Duodenal mucosa (tissue), 2 donors: ENCODE data around the gene DCXR.

Source experiments
- H3K27ac ChIP-seq: one replicate; pipeline ENCODE4 v1.7.0; 2013; ENCODE audit warnings: low read depth, low read length
- H3K27me3 ChIP-seq, 2 donors: one replicate each; pipeline ENCODE4 v1.7.0; 2013; ENCODE audit warnings: low read length in 2 of 2, control low read depth in 1 of 2; ENCODE audit not compliant: insufficient read depth in 2 of 2, control insufficient read depth in 1 of 2
- H3K36me3 ChIP-seq, 2 donors: one replicate each; pipeline ENCODE4 v1.7.0; 2013; ENCODE audit warnings: low read length in 2 of 2, control low read depth in 1 of 2; ENCODE audit not compliant: insufficient read depth in 2 of 2, control insufficient read depth in 1 of 2
- H3K4me1 ChIP-seq, 2 donors: one replicate each; pipeline ENCODE4 v1.7.0; 2013; ENCODE audit warnings: low read length in 2 of 2, control low read depth in 1 of 2; ENCODE audit not compliant: insufficient read depth in 2 of 2, control insufficient read depth in 1 of 2
- H3K4me3 ChIP-seq, 2 donors: one replicate each; pipeline ENCODE4 v1.7.0; 2013; ENCODE audit warnings: low read length in 2 of 2, low read depth in 1 of 2
- H3K9ac ChIP-seq, 2 donors: one replicate each; pipeline ENCODE4 v1.7.0; 2013; ENCODE audit warnings: low read length in 2 of 2, low read depth in 1 of 2
- H3K9me3 ChIP-seq, 2 donors: one replicate each; pipeline ENCODE4 v1.7.0; 2013; ENCODE audit warnings: low read length in 2 of 2, control low read depth in 1 of 2; ENCODE audit not compliant: control insufficient read depth in 1 of 2

The DCXR gene

GRCh38 chr17:82037092-82037888 is at the start of gene DCXR:
Gene DCXR (minus strand): TSS chr17:82037697. CDS start chr17:82037682, 15 bp downstream.
- Histone ChIP-seq H3K27ac (peak within 1 kb of the TSS; percentile 97), H3K27me3 (no peaks in the 10 kb centered on the region), H3K36me3 (peaks cover 0 to 7% of the 10 kb centered on the region in 2 donors), H3K4me3 (peak within 1 kb of the TSS; percentile 72 to 79), H3K4me1 (peaks cover 7 to 17% of the 10 kb centered on the region in 2 donors), H3K9ac (peak within 1 kb of the TSS; percentile 79 to 84), H3K9me3 (no peaks in the 10 kb centered on the region)

- Histone ChIP-seq H3K36me3 (peaks cover 35 to 95% of the 10 kb centered on the region in 2 donors), H3K4me3 (no peak overlapping the region), H3K27me3 (no peaks in the 10 kb centered on the region), H3K9ac (no peak overlapping the region), H3K4me1 (no peaks in the 10 kb centered on the region), H3K9me3 (no peaks in the 10 kb centered on the region), H3K27ac (no peak overlapping the region)
Measured at GRCh38 chr17:82085931-82086764, 48.7 kb upstream of the DCXR start.

GRCh38 chr17:82085031-82085861 is 47.7 kb upstream of the DCXR start:
- Histone ChIP-seq H3K27me3 (no peaks in the 10 kb centered on the region), H3K9me3 (no peaks in the 10 kb centered on the region), H3K4me1 (no peaks in the 10 kb centered on the region), H3K4me3 (no peak overlapping the region), H3K27ac (no peak overlapping the region), H3K9ac (no peak overlapping the region), H3K36me3 (peaks cover 43 to 96% of the 10 kb centered on the region in 2 donors)

- no peaks in the 10 kb centered on the region for H3K27me3 ChIP-seq
- H3K9ac ChIP-seq = no peak overlapping the region
- no peak overlapping the region for H3K4me3 ChIP-seq
- peaks cover 38 to 96% of the 10 kb centered on the region in 2 donors for H3K36me3 ChIP-seq
- H3K27ac ChIP-seq = no peak overlapping the region
- no peaks in the 10 kb centered on the region for H3K4me1 ChIP-seq
- no peaks in the 10 kb centered on the region for H3K9me3 ChIP-seq
Measured at GRCh38 chr17:82084373-82085030, 47.0 kb upstream of the DCXR start.

- no peak overlapping the region for H3K27ac ChIP-seq
- no peak overlapping the region for H3K4me3 ChIP-seq
- H3K9ac ChIP-seq = no peak overlapping the region
- H3K27me3 ChIP-seq = no peaks in the 10 kb centered on the region
- H3K9me3 ChIP-seq = no peaks in the 10 kb centered on the region
- H3K4me1 ChIP-seq = no peaks in the 10 kb centered on the region
- peaks cover 34 to 94% of the 10 kb centered on the region in 2 donors for H3K36me3 ChIP-seq
Measured at GRCh38 chr17:82083533-82084359, 46.2 kb upstream of the DCXR start.

GRCh38 chr17:82083009-82083408 is 45.5 kb upstream of the DCXR start:
- Histone ChIP-seq H3K9ac (no peak overlapping the region), H3K4me3 (no peak overlapping the region), H3K27me3 (no peaks in the 10 kb centered on the region), H3K4me1 (no peaks in the 10 kb centered on the region), H3K36me3 (peaks cover 27 to 93% of the 10 kb centered on the region in 2 donors), H3K27ac (no peak overlapping the region), H3K9me3 (no peaks in the 10 kb centered on the region)

- peaks cover 23 to 91% of the 10 kb centered on the region in 2 donors for H3K36me3 ChIP-seq
Measured at GRCh38 chr17:82082456-82082855, 45.0 kb upstream of the DCXR start.

GRCh38 chr17:82081966-82082365 is 44.5 kb upstream of the DCXR start:
- Histone ChIP-seq H3K4me3 (no peak overlapping the region), H3K4me1 (no peaks in the 10 kb centered on the region), H3K9me3 (no peaks in the 10 kb centered on the region), H3K27me3 (no peaks in the 10 kb centered on the region), H3K36me3 (peaks cover 23 to 87% of the 10 kb centered on the region in 2 donors), H3K9ac (no peak overlapping the region), H3K27ac (no peak overlapping the region)

More at GRCh38 chr17:82082456-82082855, 45.0 kb upstream of the DCXR start:
- no peak overlapping the region for H3K9ac ChIP-seq
- no peak overlapping the region for H3K4me3 ChIP-seq
- H3K27ac ChIP-seq = no peak overlapping the region
- H3K9me3 ChIP-seq = no peaks in the 10 kb centered on the region
- H3K27me3 ChIP-seq = no peaks in the 10 kb centered on the region
- no peaks in the 10 kb centered on the region for H3K4me1 ChIP-seq

GRCh38 chr17:82081546-82081945 is 44.0 kb upstream of the DCXR start:
- Histone ChIP-seq H3K27ac (no peak overlapping the region), H3K27me3 (no peaks in the 10 kb centered on the region), H3K4me3 (no peak overlapping the region), H3K36me3 (peaks cover 23 to 83% of the 10 kb centered on the region in 2 donors), H3K9me3 (no peaks in the 10 kb centered on the region), H3K9ac (no peak overlapping the region), H3K4me1 (no peaks in the 10 kb centered on the region)
